CD14-positive monocyte (primary cell): ENCODE data around the gene GAGE2A. TPM values are rescaled to one million over a fixed set of nuclear protein-coding genes. Genes with fewer than 3 reads are reported as not detected.
"Not testable (repeated sequence)": the region's sequence is repeated elsewhere in the genome, so short reads cannot be mapped to it uniquely, and the experiment has no call there.

ENCODE experiments used
- DNase-seq, 3 donors: peaks; one replicate each; pipeline ENCODE4 v3.0.0-alpha.2; 2011 to 2022
- H2AFZ ChIP-seq: 2 replicates; pipeline ENCODE4 v1.6.0; 2012; ENCODE audit warnings: mild to moderate bottlenecking, low read depth, low read length, inconsistent platforms; ENCODE audit not compliant: insufficient read depth, poor library complexity, severe bottlenecking
- H3K27ac ChIP-seq, 2 donors: 1 replicate in 1 of 2; 2 replicates in 1 of 2; pipeline ENCODE4 v1.5.1; 2012 to 2013; ENCODE audit warnings: low read length in 2 of 2, control low read depth in 1 of 2, inconsistent platforms in 1 of 2, low read depth in 1 of 2, mild to moderate bottlenecking in 1 of 2
- H3K27me3 ChIP-seq, 2 donors: one replicate each; pipeline versions ENCODE4 v1.6.0 to v1.6.1; 2011 to 2013; ENCODE audit warnings: low read length in 2 of 2; ENCODE audit not compliant: control insufficient read depth in 2 of 2, insufficient read depth in 2 of 2
- H3K36me3 ChIP-seq, 2 donors: replicated peaks in 1 of 2; 1 replicate in 1 of 2; 2 replicates in 1 of 2; pipeline versions ENCODE4 v1.5.1 to v1.6.1; 2012 to 2013; ENCODE audit warnings: low read length in 2 of 2, control low read depth in 1 of 2, inconsistent platforms in 1 of 2, mild to moderate bottlenecking in 1 of 2; ENCODE audit not compliant: insufficient read depth in 2 of 2, control insufficient read depth in 1 of 2
- H3K4me1 ChIP-seq, 2 donors: 1 replicate in 1 of 2; 2 replicates in 1 of 2; pipeline versions ENCODE4 v1.5.1 to v1.6.1; 2012 to 2013; ENCODE audit warnings: low read length in 2 of 2, control low read depth in 1 of 2, inconsistent platforms in 1 of 2, mild to moderate bottlenecking in 1 of 2, moderate library complexity in 1 of 2; ENCODE audit not compliant: insufficient read depth in 2 of 2, control insufficient read depth in 1 of 2
- H3K4me2 ChIP-seq: replicated peaks from 2 replicates; pipeline ENCODE3; 2012; ENCODE audit warnings: low read length, moderate library complexity, mild to moderate bottlenecking; ENCODE audit not compliant: poor library complexity, severe bottlenecking; ENCODE audit errors: extremely low read depth
- H3K4me3 ChIP-seq, 3 experiments: fragments of 200-600 bp in 1 of 3; sonication (generic) in 1 of 3; replicated peaks in 1 of 3; 1 replicate in 2 of 3; 2 replicates in 1 of 3; pipeline ENCODE4 v1.5.1; 2011 to 2013; ENCODE audit warnings: low read length in 3 of 3, mild to moderate bottlenecking in 3 of 3, control low read depth in 2 of 3, low read depth in 2 of 3, inconsistent platforms in 1 of 3, moderate library complexity in 1 of 3
- H3K79me2 ChIP-seq: 2 replicates; pipeline ENCODE4 v1.6.0; 2012; ENCODE audit warnings: mild to moderate bottlenecking, control low read depth, inconsistent platforms, low read length, moderate library complexity; ENCODE audit not compliant: insufficient read depth
- H3K9ac ChIP-seq: 2 replicates; pipeline ENCODE4 v1.6.0; 2017; ENCODE audit warnings: low read length, mild to moderate bottlenecking; ENCODE audit not compliant: insufficient read depth, poor library complexity, severe bottlenecking
- H3K9me3 ChIP-seq, 2 donors: replicated peaks in 1 of 2; 1 replicate in 1 of 2; 2 replicates in 1 of 2; pipeline versions ENCODE4 v1.5.1 to v1.6.1; 2012 to 2013; ENCODE audit warnings: low read length in 2 of 2, control low read depth in 1 of 2; ENCODE audit not compliant: control insufficient read depth in 1 of 2, insufficient read depth in 1 of 2
- H4K20me1 ChIP-seq: 2 replicates; pipeline ENCODE4 v1.6.0; 2012; ENCODE audit warnings: mild to moderate bottlenecking, low read length, control low read depth, moderate library complexity; ENCODE audit not compliant: insufficient read depth
- H3K27ac Mint-ChIP-seq, 7 donors: one replicate each; pipeline ENCODE4 v1.8.0; 2020; ENCODE audit warnings: mild to moderate bottlenecking in 7 of 7, mixed read lengths in 7 of 7, moderate library complexity in 6 of 7, inconsistent platforms in 2 of 7
- H3K27me3 Mint-ChIP-seq, 3 donors: one replicate each; pipeline ENCODE4 v1.8.0; 2021 to 2022; ENCODE audit warnings: low read depth in 3 of 3, mild to moderate bottlenecking in 3 of 3, mixed read lengths in 3 of 3, moderate library complexity in 3 of 3, inconsistent platforms in 1 of 3
- H3K36me3 Mint-ChIP-seq, 2 donors: one replicate each; pipeline ENCODE4 v1.8.0; 2020; ENCODE audit warnings: mixed read lengths in 2 of 2, inconsistent platforms in 1 of 2, mild to moderate bottlenecking in 1 of 2
- H3K4me1 Mint-ChIP-seq: one replicate; pipeline ENCODE4 v1.8.0; 2020; ENCODE audit warnings: mild to moderate bottlenecking, mixed read lengths
- H3K4me3 Mint-ChIP-seq, 2 donors: one replicate each; pipeline ENCODE4 v1.8.0; 2020; ENCODE audit warnings: mild to moderate bottlenecking in 2 of 2, mixed read lengths in 2 of 2, moderate library complexity in 1 of 2
- H3K9me3 Mint-ChIP-seq, 7 donors: one replicate each; pipeline ENCODE4 v1.8.0; 2020 to 2022; ENCODE audit warnings: mixed read lengths in 7 of 7, mild to moderate bottlenecking in 6 of 7, moderate library complexity in 6 of 7, inconsistent platforms in 2 of 7
- WGBS: methylation state at CpG from one replicate; pipeline ENCODE4 v1.1.5; 2013; ENCODE audit warnings: missing lambda C conversion rate; ENCODE audit not compliant: insufficient coverage; 5-methylcytosine and 5-hydroxymethylcytosine counted together
- intact Hi-C, 2 donors: fragments of 100-400 bp; cut with micrococcal nuclease; formaldehyde crosslinking; loops; one replicate each; pipeline versions ENCODE4 v1.15.0 to v1.15.1; 2023
- polyA plus RNA-seq, 3 donors: library from polyadenylated mRNA; depleted of rRNA in 1 of 3; unstranded in 2 of 3; stranded (reverse) in 1 of 3; fragments of 300-500 nt in 2 of 3; fragments of >200 nt in 1 of 3; fragmentation: Illumina TruSeq in 2 of 3; gene quantifications; 1 replicate in 2 of 3; 2 replicates in 1 of 3; pipeline ENCODE4 v1.2.3, GENCODE V29; 2012 to 2021

The GAGE2A gene
- polyA plus RNA-seq, 3 donors = not detected

DNA sequence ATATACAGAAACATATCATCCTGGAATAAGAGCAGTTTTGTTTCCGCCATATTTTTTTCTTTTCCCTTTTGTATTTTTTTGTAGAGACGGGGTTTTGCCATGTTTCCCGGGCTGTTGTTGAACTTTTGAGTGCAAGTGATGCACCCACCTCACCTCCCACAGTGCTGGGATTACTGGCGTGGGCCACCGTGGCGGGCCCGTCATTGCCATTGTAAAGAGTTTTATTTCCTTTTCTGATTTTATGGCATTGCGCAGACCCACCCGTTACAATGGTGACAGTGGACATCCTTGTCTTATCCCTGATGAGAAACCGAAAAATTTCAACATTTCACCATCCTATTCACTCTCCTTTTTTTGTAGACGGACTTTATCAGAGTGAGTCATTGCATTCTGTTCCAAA lies 20.6 kb upstream of the GAGE2A start:
- H3K27me3 ChIP-seq, H3K9me3 Mint-ChIP-seq, H3K9me3 ChIP-seq, H3K4me2 ChIP-seq, H3K4me3 ChIP-seq, H3K9ac ChIP-seq, H3K27me3 Mint-ChIP-seq, H3K36me3 Mint-ChIP-seq, H2AFZ ChIP-seq, DNase-seq, H4K20me1 ChIP-seq, H3K4me1 ChIP-seq, H3K4me1 Mint-ChIP-seq, H3K4me3 Mint-ChIP-seq, H3K36me3 ChIP-seq, H3K27ac Mint-ChIP-seq, H3K27ac ChIP-seq, H3K79me2 ChIP-seq, intact Hi-C loops: not testable (repeated sequence)
- no CpG with 5 or more reads among the region's 11 CpGs for WGBS

DNA sequence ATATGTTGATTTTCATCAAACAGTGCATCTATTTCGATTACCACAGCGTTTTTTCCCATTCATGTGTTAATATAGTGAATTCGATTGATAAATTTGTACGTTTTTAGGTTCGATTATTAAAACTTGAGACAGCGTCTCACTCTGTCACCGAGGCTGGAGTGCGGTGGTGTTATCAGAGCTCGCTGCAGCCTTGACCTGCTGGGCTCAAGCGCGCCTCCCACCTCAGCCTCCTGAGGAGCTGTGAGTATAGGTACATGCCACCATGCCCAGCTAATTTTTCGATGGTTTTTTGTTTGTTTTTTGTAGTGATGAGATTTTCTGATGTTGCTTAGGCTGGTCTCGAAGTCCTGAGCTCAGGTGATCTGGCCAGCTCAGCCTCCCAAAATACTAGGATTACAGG lies 20.1 kb upstream of the GAGE2A start:
- H3K27ac ChIP-seq, H4K20me1 ChIP-seq, H2AFZ ChIP-seq, H3K9me3 Mint-ChIP-seq, H3K9me3 ChIP-seq, H3K36me3 ChIP-seq, H3K27me3 ChIP-seq, H3K27me3 Mint-ChIP-seq, H3K4me2 ChIP-seq, H3K4me3 Mint-ChIP-seq, DNase-seq, H3K9ac ChIP-seq, intact Hi-C loops, H3K27ac Mint-ChIP-seq, H3K4me3 ChIP-seq, H3K4me1 ChIP-seq, H3K4me1 Mint-ChIP-seq, H3K79me2 ChIP-seq, H3K36me3 Mint-ChIP-seq: not testable (repeated sequence)
- WGBS = no CpG with 5 or more reads among the region's 13 CpGs

DNA sequence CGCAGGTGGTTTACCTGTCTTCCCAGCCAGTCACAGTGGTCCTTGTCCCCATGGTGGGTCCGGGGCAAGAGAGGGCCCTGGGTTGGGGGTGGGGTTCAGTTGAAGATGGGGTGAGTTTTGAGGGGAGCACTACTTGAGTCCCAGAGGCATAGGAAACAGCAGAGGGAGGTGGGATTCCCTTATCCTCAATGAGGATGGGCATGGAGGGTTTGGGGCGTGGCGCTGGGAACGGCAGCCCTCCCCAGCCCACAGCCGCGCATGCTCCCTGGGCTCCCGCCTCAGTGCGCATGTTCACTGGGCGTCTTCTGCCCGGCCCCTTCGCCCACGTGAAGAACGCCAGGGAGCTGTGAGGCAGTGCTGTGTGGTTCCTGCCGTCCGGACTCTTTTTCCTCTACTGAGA lies 19.2 kb upstream of the GAGE2A start, which contains the start of gene GAGE12G:
Gene GAGE12G (plus strand): TSS at position 301 of the 400 bp plus-strand sequence. CDS start 1,155 bp downstream, outside the sequence.
- WGBS = no CpG with 5 or more reads among the region's 16 CpGs
- H3K4me3 ChIP-seq, H3K27ac ChIP-seq, H3K79me2 ChIP-seq, H3K4me1 ChIP-seq, H3K27ac Mint-ChIP-seq, DNase-seq, H4K20me1 ChIP-seq, H3K27me3 Mint-ChIP-seq, H3K36me3 Mint-ChIP-seq, H3K9me3 ChIP-seq, H3K9me3 Mint-ChIP-seq, H3K4me3 Mint-ChIP-seq, H3K4me1 Mint-ChIP-seq, H3K27me3 ChIP-seq, H3K9ac ChIP-seq, H2AFZ ChIP-seq, H3K4me2 ChIP-seq, H3K36me3 ChIP-seq, intact Hi-C loops: not testable (repeated sequence)

DNA sequence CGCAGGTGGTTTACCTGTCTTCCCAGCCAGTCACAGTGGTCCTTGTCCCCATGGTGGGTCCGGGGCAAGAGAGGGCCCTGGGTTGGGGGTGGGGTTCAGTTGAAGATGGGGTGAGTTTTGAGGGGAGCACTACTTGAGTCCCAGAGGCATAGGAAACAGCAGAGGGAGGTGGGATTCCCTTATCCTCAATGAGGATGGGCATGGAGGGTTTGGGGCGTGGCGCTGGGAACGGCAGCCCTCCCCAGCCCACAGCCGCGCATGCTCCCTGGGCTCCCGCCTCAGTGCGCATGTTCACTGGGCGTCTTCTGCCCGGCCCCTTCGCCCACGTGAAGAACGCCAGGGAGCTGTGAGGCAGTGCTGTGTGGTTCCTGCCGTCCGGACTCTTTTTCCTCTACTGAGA lies 9.6 kb upstream of the GAGE2A start, which contains the start of gene GAGE12H:
Gene GAGE12H (plus strand): TSS at position 301 of the 400 bp plus-strand sequence. CDS start 1,155 bp downstream, outside the sequence.
- H3K4me3 Mint-ChIP-seq, H3K9ac ChIP-seq, H3K36me3 Mint-ChIP-seq, H3K4me1 Mint-ChIP-seq, H3K27ac ChIP-seq, H3K9me3 ChIP-seq, H3K27ac Mint-ChIP-seq, H3K4me2 ChIP-seq, H3K4me1 ChIP-seq, H3K27me3 Mint-ChIP-seq, H3K9me3 Mint-ChIP-seq, H3K4me3 ChIP-seq, H2AFZ ChIP-seq, DNase-seq, intact Hi-C loops, H3K36me3 ChIP-seq, H3K79me2 ChIP-seq, H4K20me1 ChIP-seq, H3K27me3 ChIP-seq: not testable (repeated sequence)
- WGBS = no CpG with 5 or more reads among the region's 16 CpGs
